AG04450 (cell line): ENCODE measurements around the gene TUBB4A. TPM values are rescaled to one million over a fixed set of nuclear protein-coding genes. Genes with fewer than 3 reads are reported as not detected.

Source experiments
- CTCF ChIA-PET: fragments of 300-600, 350-600 bp; formaldehyde crosslinking; extraction: SDS; loops from one replicate; lab custom pipeline; 2022; ENCODE audit warnings: antibody characterized with exemption, inconsistent platforms; lab: Charles Lee
- POLR2A ChIA-PET: fragments of 350-600 bp; formaldehyde crosslinking; extraction: SDS; loops from one replicate; lab custom pipeline; 2021; ENCODE audit warnings: antibody characterized with exemption, inconsistent platforms; lab: Yijun Ruan, JAX
- DNase-seq: peaks from one replicate; pipeline ENCODE4 v3.0.0-alpha.2; 2011; ENCODE audit warnings: low read depth, low spot score
- H3K27ac ChIP-seq: one replicate; pipeline ENCODE4 v1.5.1; 2012; ENCODE audit warnings: low read depth, low read length, control low read depth
- H3K27me3 ChIP-seq: one replicate; pipeline ENCODE4 v1.6.0; 2012; ENCODE audit warnings: low read length; ENCODE audit not compliant: control insufficient read depth, insufficient read depth
- H3K4me3 ChIP-seq: 2 replicates; pipeline ENCODE4 v1.5.1; 2011; ENCODE audit warnings: mild to moderate bottlenecking, low read depth, low read length, control low read depth
- H3K9me3 ChIP-seq: 2 replicates; pipeline ENCODE4 v1.5.1; 2012; ENCODE audit warnings: low read length; ENCODE audit not compliant: control insufficient read depth, insufficient read depth
- CTCF ChIP-seq: IDR thresholded peaks from 2 replicates; pipeline ENCODE4 v1.5.1; 2011; ENCODE audit warnings: low read depth, low read length, control low read depth, inconsistent platforms
- polyA plus RNA-seq: library from polyadenylated mRNA; depleted of rRNA; stranded (reverse); fragments of >200 nt; gene quantifications from 2 replicates; pipeline ENCODE4 v1.2.3, GENCODE V29; 2011

Gene TUBB4A
- polyA plus RNA-seq, 1 experiment: not detected

- DNase-seq: no peak
- no peaks in the 10 kb centered on the region for H3K9me3 ChIP-seq
- CTCF ChIA-PET: interaction anchor here (1.5 kb wide), 1 partner anchor 16 kb away, joined by 9 read pairs; no protein-coding TSS in a partner anchor
- TF ChIP-seq CTCF: no peak
- H3K27me3 ChIP-seq: peaks cover 17% of the 10 kb centered on the region
- no peak overlapping the region for H3K4me3 ChIP-seq
- H3K27ac ChIP-seq: no peak overlapping the region
- POLR2A ChIA-PET: no interaction called here
These were observed 1.0 kb downstream of the TUBB4A start for GRCh38 chr19:6500837-6501739.

GRCh38 chr19:6499052-6499790 is 2.9 kb downstream of the TUBB4A start:
- Histone ChIP-seq H3K27ac (no peak overlapping the region), H3K27me3 (peaks cover 17% of the 10 kb centered on the region), H3K4me3 (no peak overlapping the region), H3K9me3 (peaks cover 15% of the 10 kb centered on the region)
- DNase-seq: no peak
- ChIA-PET CTCF (no interaction called here), POLR2A (no interaction called here)
- TF ChIP-seq CTCF: no peak

GRCh38 chr19:6498294-6499036 is 3.6 kb downstream of the TUBB4A start:
- no peak overlapping the region for H3K27ac ChIP-seq
- POLR2A ChIA-PET: no interaction called here
- DNase-seq: no peak
- H3K27me3 ChIP-seq: peaks cover 17% of the 10 kb centered on the region
- peaks cover 15% of the 10 kb centered on the region for H3K9me3 ChIP-seq
- no peak for TF ChIP-seq CTCF
- CTCF ChIA-PET: no interaction called here
- no peak overlapping the region for H3K4me3 ChIP-seq

- DNase-seq: no peak
- no peak overlapping the region for H3K4me3 ChIP-seq
- TF ChIP-seq CTCF: no peak
- CTCF ChIA-PET: no interaction called here
- peaks cover 3% of the 10 kb centered on the region for H3K27me3 ChIP-seq
- peaks cover 15% of the 10 kb centered on the region for H3K9me3 ChIP-seq
- POLR2A ChIA-PET: no interaction called here
- H3K27ac ChIP-seq: no peak overlapping the region
These were observed 6.2 kb downstream of the TUBB4A start for GRCh38 chr19:6495947-6496346.
